HG03520 (cell line): ENCODE data around the gene METTL16.

Source experiments
- ATAC-seq: cut with Tn5 transposase; IDR thresholded peaks from one replicate; pipeline ENCODE4 v1.9.1; 2021; ENCODE audit warnings: mild to moderate bottlenecking, moderate library complexity; ENCODE audit not compliant: unreplicated experiment

Gene METTL16

DNA sequence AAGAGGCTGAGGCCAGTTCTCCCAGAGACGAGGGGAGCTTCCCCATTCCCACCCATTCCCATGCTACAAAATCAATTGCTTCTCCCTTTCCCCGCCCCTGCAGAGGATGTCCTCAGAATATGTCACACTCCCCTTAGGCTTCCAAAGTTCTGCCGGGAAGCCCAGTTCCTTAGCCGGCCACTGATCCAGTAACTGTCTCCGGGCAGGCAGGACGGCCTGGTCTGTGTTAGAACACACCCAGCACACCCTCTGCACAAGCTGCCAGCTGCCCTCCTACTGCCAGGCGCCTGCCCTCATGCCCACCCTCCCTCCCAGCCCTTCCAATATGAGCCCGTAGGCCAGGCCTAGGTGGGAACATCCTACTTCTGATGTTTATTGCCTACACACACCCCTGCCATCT, 143.3 kb downstream of the METTL16 start:
- no peak for ATAC-seq

DNA sequence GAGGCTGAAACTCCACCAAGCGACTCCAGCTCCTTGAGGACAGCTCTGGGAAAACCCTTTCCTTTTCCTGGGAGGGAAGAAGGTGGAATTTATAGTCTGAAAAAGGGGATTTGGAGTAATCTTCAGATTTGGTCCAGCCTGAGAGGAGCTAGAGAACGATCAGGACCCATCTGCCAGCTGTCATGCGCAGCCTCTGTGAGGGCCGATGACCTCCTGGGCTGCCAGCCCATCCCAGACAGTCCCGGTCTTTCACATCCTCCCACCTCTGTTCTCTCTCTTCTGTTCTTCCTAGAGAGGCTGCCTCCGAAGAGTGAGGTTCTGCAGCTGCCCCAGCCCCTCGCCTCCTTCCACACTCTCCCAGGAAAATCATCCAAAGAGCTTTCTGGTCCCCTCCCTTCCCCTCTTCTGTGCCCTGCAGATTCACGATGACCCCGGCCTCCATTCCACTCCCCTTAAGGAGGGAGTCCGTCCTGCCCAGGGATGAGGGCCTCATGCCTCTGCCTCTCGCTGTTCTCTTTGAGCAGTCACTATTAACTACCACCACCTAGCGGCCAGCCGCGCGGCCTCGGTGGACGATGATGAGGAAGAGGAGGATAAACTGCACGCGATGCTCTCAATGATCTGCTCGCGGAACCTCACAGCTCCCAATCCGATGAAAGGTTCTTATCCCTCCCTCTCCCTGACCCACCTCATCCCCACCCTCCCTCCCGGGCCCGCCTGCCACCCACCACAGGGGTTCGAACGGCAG, 144.8 kb downstream of the METTL16 start:
- no peak for ATAC-seq
